GM21576 (cell line): ENCODE measurements around the gene CELF5.
"Not testable (repeated sequence)": the region's sequence is repeated elsewhere in the genome, so short reads cannot be mapped to it uniquely, and the experiment has no call there.

ENCODE experiments used
- ATAC-seq: cut with Tn5 transposase; IDR thresholded peaks from one replicate; pipeline ENCODE4 v1.9.1; 2021; ENCODE audit warnings: mild to moderate bottlenecking, moderate library complexity; ENCODE audit not compliant: unreplicated experiment

Gene CELF5

GRCh38 chr19:3340340-3340739, 115.9 kb downstream of the CELF5 start:
- no peak for ATAC-seq

DNA sequence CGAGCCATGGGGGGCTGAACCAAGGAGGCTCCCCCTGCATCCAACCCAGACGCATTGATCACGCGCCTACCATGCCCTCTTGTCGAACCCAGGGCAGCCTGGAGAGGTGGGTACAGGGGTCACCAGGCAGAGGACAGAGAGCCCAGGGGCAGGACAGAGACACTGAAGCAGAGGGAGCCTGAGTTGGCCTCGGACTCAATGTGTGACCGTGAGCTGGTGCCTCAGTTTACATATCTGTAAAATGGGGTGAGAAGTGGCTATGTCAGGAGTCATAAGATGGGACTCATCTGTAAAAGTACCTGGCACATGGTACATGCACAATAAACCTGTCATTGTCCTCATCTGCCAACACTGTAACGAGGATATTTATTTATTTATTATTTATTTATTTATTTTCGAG, 117.8 kb downstream of the CELF5 start:
- no peak for ATAC-seq

GRCh38 chr19:3342962-3343361, 118.5 kb downstream of the CELF5 start:
- ATAC-seq: not testable (repeated sequence)

DNA sequence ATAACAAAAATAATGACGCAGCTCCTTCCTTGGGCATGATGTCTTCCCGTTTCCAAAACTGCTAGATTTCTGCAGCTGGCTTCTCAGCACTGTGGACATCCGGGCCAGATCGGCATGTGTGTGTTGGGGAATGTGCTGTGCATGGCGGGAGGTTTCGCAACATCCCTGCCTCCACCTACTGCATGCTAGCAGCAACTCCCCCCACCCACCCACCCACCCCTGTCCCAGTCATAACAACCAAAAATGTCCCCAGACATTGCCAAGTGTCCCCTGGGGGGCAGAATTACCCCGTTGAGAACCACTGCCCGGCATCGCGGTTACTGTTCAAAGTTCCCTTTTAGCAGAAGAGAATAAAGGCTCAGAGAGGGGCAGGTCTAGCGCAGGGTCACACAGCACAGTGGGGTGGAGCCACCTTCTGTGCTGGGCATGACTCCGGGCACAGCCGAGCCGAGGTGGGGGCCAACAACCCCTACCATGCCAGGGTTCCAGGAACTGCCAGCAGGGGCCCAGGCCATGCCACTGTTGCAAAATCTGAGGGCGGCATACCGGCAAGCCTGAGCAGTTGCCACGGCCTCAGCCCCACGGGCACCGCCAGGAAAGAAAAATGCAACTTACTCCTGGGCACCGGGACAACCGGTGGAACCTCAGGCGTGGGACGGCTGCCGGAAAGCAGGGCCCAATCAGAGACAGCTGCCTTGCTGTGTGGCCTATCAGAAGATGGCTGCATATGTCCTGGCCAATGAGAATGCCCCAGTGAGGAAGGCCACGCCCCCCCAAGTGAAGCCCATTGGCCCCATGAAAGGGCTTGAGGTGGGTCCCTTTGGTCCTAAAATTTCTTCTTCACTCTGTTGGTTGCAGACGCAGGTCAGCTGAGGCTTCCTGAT, 119.4 kb downstream of the CELF5 start:
- ATAC-seq: no peak

DNA sequence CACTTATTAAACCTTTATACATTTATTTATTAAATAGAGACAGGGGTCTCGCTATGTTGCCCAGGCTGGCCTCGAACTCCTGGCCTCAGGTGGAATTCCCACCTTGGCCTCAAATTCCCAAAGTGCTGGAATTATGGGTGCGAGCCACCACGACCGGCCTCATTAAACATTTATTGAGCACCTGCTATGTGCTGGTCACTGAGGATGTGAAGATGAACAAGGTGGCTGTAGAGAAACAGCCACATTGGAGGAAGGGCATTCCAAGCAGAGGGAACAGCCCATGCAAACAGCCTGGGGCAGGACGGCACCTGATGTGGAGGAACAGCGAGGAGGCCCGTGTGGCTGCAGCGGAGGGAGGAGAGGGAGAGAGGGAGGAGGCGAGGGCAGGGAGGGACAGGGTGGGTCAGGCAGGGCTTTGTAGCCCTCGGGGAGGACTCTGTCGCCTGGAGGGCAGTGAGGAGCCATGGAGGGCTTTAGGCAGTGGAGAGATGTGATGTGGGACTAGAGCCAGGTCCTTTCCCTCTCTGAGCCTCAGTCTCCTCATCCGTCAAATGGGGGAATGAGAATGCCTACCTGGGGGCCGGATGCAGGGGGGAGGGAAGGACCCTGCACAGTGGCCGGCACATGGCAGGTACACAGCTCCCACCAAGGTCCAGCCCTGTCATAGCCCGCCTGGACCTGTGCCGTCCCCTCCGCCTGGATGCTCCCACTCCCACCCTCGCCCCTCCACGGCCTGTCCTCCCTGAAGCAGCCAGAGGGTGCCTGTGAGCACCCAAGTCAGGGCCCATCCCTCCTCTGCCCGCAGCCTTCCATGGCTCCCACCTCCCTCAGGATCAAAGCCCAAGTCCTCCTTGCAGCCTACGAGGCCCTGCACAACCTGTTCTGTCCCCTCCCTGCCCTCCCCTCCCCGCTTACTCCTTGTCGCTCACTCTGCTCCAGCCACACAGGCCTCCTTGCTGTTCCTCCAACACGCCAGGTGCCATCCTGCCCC, 120.4 kb downstream of the CELF5 start:
- no peak for ATAC-seq

GRCh38 chr19:3345850-3346460, 121.5 kb downstream of the CELF5 start:
- no peak for ATAC-seq
